ENCODE measurements around the gene IZUMO1R. TPM values are rescaled to one million over a fixed set of nuclear protein-coding genes. Genes with fewer than 3 reads are reported as not detected.

Gene IZUMO1R
- not detected for total RNA-seq

- Histone ChIP-seq H3K27ac (peak within 1 kb of the TSS; percentile 33 to 77 (median 61)), H3K9me3 (no peaks in the 10 kb centered on the region), H3K4me1 (peaks cover 21 to 26% of the 10 kb centered on the region in 2 donors), H3K4me3 (replicated peaks in 1 of 3) (no peak within 1 kb of the TSS), H3K27me3 (no peaks in the 10 kb centered on the region), H3K36me3 (no peaks in the 10 kb centered on the region)
- 28 to 31% methylated on average over 13 of the region's 13 CpGs for WGBS, 2 donors
- TF ChIP-seq POLR2A (IDR thresholded peaks at IDR 0.05) (no peak), CTCF (IDR thresholded peaks at IDR 0.05) (no peak)
- intact Hi-C loops (cut with DNase I) = no loop called here
- peak; percentile 31 to 53 for DNase-seq
Measured at GRCh38 chr11:94303966-94304958, at the start of gene IZUMO1R. Gene IZUMO1R (plus strand): TSS chr11:94304580. CDS start chr11:94305637, 1,057 bp downstream.

GRCh38 chr11:94271885-94272372 is 32.5 kb upstream of the IZUMO1R start:
- Histone ChIP-seq H3K4me3 (replicated peaks in 1 of 3) (no peak overlapping the region), H3K36me3 (no peaks in the 10 kb centered on the region), H3K9me3 (no peaks in the 10 kb centered on the region), H3K27ac (no peak overlapping the region), H3K4me1 (peaks cover 0 to 5% of the 10 kb centered on the region in 2 donors), H3K27me3 (no peaks in the 10 kb centered on the region)
- no peak for DNase-seq
- intact Hi-C loops (cut with DNase I) = no loop called here
- 78 to 82% methylated on average over 4 of the region's 4 CpGs for WGBS, 2 donors
- TF ChIP-seq CTCF (IDR thresholded peaks at IDR 0.05) (no peak), POLR2A (IDR thresholded peaks at IDR 0.05) (no peak)

GRCh38 chr11:94272738-94273313 is 31.6 kb upstream of the IZUMO1R start:
- TF ChIP-seq CTCF (IDR thresholded peaks at IDR 0.05) (no peak), POLR2A (IDR thresholded peaks at IDR 0.05) (no peak)

GRCh38 chr11:94275961-94276360 is 28.4 kb upstream of the IZUMO1R start:
- Histone ChIP-seq H3K36me3 (no peaks in the 10 kb centered on the region), H3K4me1 (peaks cover 0 to 5% of the 10 kb centered on the region in 2 donors), H3K4me3 (replicated peaks in 1 of 3) (no peak overlapping the region), H3K27me3 (no peaks in the 10 kb centered on the region), H3K9me3 (no peaks in the 10 kb centered on the region), H3K27ac (no peak overlapping the region)
- WGBS, 2 donors = 91 to 94% methylated on average over 3 of the region's 3 CpGs
- no peak for DNase-seq
- intact Hi-C loops (cut with DNase I) = no loop called here
- TF ChIP-seq POLR2A (IDR thresholded peaks at IDR 0.05) (no peak), CTCF (IDR thresholded peaks at IDR 0.05) (no peak)

More at GRCh38 chr11:94272738-94273313, 31.6 kb upstream of the IZUMO1R start:
- Histone ChIP-seq H3K27ac (no peak overlapping the region), H3K4me1 (peaks cover 0 to 5% of the 10 kb centered on the region in 2 donors), H3K27me3 (no peaks in the 10 kb centered on the region), H3K9me3 (no peaks in the 10 kb centered on the region), H3K36me3 (no peaks in the 10 kb centered on the region), H3K4me3 (replicated peaks in 1 of 3) (no peak overlapping the region)
- DNase-seq = peak in 1 of 2 donors; percentile 9
- WGBS, 2 donors = 69% methylated on average over 6 of the region's 6 CpGs
- intact Hi-C loops (cut with DNase I) = no loop called here
